NCI-H510A (cell line): ENCODE results near the gene SIDT1.

Source experiments
- DNase-seq: peaks from one replicate; lab custom pipeline; 2025; lab: John Stamatoyannopoulos, UW

Gene SIDT1

DNA sequence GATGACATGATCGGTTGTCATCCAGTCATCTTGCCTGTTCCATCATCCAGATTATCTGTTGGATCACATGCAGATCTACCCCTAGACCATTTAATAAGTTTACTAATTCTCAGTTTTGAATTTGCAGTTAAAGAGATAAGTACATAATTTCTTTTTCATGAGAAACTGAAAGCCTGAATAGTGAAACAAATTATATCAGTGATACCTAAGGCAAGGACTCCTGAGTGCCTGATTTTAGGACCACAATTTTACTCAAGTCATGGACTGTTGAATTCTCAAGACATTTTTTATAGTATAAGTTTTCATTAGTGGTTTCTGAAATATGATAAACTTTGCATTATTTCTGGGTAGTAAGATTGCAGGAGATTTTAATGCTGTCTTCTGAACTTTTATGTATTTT, 13.2 kb downstream of the SIDT1 start:
- DNase-seq, result no peak

DNA sequence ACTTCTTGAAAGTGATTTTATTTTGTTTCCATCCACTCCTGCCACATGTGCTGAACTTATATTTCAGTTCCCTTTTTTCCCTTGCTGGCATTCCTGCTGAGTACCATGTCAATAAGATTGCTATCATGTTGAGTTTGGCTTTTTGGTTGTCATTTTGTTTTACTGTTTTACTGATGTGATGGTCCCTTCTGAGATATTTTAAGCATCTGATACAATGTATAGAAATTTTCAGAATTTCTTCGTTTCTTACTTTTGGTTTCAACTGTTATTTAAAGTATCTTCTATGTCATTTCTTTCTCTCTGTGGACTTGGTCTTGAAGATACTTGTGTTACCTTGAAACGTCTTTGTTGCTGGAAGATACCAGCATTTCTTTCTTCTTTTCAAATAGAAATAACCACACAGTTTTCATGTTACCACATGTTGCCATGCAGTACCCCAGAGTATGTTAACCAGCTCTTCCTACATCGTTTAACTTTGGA, 14.1 kb downstream of the SIDT1 start:
- no peak for DNase-seq

DNA sequence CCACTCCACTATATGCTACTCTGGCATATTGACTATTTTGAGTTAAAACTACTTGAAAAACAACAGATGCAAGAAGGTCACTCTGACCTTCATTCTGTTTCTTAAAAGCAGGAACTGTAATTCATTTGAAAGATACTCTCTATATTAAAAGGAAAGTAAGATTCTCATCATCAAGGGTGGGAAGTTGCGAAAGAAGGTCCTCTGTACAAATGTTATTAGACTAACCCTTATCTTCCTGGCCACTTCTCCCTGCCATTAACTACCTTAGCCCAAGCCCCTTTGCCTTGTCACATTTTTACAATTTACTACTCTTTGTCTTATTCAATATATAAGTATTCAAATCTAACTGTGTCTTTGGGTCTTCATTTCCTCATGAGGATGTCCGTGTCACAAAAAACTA, 16.1 kb downstream of the SIDT1 start:
- no peak for DNase-seq

DNA sequence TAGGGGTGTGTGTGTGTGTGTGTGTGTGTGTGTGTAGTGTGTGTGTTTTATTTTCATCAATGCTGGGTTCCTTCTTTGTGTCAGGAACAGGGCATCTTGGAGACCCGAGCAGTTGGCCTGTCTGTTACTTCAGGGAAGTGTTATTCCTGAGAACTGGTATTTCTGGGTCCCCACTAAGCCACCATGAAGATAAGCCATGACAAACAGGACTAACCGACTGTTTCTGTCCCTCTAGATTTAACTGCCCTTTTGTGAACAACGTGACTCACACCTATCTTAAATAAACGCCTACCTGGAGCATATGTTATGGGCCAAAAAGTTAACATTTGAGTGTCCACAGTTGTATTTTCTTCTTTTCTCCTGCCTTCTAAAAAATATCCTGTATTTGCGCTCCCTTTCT, 19.5 kb downstream of the SIDT1 start:
- no peak for DNase-seq

DNA sequence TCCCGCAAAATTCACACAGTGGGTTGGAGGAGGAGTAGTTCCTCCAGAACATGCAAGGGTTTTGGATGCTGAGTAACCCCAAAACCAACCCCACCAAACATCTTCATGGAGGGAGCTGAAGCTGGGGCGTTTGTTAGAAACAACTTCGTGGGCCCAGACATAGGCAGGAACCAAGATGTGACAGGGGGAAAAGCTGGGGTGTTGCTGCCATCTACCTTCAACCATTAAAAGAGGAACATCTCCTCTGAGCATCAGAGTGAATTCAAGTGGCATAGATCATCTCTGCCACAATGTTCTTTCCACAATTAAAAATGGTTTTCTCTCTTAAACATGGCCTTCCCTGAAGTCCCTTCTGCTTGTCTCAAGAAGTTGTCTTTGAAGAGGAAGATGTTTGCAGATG, 20.5 kb downstream of the SIDT1 start:
- no peak for DNase-seq

DNA sequence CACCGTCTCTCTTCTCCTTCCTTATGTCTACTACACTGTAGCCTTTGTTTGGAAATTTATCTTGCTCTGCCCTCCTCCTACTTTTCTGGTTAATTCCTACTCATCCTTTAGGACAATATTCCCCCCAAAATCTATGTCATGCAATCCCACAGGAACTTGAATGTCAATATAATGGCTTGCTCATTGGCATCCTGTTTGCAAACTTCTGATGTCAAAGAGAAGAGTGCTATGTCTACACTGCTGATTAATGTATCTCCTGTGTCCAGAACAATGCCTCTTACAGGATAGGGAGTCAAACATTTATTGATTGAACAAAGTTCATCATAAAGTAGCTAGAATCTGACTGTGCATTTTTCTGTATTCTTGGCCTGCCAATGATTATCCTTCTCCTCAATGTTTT, 22.8 kb downstream of the SIDT1 start:
- no peak for DNase-seq

DNA sequence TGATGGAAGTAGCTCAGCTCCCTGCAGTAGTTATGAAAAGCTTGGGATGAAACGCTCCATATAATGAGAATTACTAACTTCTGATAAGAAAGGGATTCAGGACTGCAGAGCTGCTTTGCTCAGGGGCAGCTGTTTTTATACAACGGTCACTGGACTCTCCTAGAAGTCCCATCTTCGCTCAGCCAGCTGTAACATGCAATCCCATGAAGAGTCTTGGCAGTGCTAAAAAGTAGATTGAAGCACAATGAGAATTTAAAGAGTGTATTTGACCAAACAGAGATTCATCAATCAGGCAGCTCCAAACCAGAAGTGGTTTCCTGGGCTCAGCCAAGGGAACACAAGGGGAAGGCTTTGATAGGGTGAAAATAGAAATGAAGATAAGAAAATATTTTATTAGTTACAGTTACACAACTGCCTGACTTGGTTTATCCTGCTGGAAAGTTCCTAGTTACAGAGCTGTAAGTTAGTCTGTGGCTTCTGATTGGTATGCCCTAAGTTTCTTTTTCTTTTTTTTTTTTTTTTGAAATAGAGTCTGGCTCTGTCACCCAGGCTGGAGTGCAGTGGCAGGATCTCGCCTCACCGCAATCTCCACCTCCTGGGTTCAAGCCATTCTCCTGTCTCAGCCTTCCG, 24.1 kb downstream of the SIDT1 start:
- no peak for DNase-seq

DNA sequence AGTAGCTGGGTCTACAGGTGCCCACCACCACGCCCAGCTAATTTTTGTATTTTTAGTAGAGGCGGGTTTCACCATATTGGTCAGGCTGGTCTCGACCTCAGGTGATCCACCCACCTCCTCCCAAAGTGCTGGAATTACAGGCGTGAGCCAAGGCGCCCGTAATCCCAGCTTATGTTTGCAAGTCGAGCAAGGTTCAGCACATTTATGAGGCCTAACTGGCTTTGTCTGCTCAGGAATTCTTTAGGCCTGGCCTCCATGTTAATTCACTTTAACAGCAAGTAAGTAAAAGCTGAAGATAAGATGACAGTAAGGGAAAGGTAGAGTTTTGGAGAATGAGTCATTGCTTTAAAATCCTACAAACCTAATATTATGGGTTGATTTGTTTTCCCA, 24.6 kb downstream of the SIDT1 start:
- DNase-seq, result no peak

DNA sequence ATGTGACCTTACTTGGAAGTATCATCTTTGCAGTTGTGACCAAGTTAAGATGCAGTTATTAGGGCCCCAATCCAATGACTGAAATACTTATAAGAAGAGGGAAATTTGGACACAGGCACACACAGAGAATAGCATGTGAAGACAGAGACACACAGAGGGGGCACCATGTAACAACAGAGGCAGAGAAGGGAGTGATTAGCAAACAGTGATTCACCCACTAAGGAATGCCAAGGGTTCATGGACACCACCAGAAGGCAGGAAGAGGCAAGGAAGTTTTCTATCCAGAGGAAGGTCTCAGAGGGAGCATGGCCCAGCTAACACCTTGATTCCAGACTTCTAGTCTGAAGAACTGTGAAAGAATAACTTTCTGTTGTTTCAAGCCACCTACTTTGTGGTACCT, 25.0 kb downstream of the SIDT1 start:
- no peak for DNase-seq

DNA sequence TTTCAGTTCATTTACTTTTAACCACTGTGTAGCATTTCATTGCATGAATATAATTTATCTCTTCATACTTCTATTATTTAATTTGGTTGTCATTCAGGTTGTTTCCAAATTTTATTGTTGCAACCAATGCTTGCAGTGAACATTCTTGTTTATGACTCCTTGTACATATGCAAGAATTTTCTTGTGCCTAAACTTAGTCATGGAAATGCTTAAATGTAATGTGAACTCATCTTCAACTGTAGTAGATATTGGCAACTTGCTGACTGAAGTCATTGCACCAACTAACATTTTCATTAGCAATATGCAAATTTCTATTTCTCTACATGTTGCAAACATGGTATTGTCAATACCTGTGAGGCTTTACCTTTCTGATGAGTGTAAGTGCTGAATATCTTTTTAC, 26.7 kb downstream of the SIDT1 start:
- DNase-seq, result no peak

DNA sequence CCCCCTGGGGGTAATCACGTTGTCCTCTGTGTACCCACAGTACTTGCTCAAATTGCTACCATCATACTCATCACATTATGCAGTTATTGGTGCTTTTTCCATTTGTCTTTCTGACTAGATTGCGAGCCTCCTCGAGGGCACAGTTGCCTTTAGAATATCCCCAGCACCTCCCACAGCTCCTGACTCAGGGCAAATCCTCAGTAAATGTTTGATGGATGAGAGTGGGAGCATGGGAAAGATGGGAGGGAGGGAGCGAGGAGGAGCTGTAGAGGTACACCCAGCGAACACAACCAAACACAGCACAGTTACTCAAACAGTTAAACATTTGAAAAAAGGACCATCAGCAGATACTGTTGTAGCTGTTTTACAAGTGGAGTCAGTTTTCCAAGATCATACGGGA, 27.9 kb downstream of the SIDT1 start:
- no peak for DNase-seq

DNA sequence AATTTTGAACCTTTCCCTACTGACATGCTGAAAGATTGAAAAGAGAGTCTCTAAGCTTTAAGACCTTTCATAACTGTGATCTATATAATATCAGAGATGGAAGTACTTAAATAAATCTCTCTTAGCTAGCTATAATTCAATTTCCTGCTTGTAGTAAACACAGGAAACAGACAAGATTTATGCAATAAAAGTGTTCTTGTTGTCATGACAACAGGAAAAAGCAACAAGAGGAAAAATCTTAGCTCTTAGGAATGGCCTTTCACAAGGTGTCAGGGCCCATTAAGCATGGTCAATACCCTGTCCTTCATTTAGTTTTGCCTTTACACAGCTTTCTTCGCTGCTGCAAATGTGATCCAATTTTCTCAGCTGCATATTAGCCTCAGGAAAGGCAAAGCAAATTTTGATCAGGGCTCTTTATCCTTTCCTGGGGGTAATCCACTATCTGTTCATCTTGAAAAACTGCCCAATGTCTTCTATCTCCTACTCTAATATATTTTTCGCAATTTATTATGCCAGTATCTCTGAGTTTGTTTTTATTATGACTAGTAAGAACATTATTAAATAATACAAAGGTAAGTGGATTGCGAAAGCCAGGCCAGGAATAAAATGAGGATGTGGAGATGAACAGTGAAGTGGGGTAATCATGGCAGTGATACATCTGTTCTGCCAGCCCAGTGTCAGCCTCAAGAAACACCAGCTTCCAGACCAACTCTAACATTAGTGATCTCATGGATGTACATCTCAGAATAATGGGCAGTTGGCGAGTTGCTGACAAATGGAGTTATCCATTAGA, 28.7 kb downstream of the SIDT1 start:
- no peak for DNase-seq

DNA sequence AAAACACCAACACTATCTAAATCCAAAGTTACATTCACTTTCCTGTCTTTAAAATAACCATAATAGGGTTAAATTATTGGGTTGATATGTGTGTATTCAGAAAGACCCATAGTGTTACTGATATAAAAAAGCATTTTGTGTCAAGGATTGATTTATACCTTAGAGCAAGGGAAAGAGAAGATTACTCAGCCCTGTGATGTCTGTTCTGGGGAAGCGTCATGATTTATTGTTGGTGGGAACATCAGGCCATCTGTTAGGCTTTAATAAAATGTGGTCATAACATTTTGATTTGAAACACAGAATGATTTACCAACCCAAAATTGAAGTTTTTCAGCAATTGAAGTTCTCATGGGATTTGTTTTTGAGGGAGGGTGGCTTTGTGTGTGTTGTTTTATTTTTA, 33.2 kb downstream of the SIDT1 start:
- DNase-seq, result no peak

DNA sequence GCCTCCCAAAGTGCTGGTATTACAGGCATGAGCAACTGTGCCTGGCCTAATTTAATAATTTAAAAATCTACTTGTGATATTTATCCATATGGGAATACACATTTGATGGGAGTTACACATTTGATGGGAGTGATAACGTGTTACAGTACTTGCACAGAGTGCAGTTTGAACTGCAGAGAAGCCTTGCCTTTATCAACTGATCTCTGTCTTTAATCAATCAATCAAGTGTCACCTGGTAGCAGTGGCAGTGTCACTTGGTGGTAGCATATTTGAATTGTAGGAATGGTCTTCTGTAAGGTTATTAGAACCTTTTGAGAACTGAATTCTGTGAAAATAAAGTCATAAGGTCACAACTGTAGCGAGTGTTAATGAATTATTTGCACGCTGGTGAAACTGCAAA, 37.8 kb downstream of the SIDT1 start:
- no peak for DNase-seq

DNA sequence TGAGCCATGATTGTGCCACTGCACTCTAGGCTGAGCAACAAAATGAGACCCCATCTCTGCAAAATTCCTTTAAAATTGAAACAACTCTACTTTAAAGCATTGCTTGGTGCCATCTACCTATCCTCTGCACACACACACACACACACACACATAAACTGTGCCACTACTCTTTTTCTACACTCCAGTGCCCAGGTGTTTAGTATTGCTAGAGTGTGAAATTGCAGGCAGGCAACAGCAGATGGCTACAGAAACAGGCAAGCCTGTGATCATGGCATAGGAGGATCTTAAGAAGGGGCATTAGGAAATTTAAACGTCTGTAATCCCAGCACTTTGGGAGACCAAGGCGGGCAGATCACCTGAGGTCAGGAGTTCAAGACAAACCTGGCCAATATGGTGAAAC, 39.0 kb downstream of the SIDT1 start:
- no peak for DNase-seq

DNA sequence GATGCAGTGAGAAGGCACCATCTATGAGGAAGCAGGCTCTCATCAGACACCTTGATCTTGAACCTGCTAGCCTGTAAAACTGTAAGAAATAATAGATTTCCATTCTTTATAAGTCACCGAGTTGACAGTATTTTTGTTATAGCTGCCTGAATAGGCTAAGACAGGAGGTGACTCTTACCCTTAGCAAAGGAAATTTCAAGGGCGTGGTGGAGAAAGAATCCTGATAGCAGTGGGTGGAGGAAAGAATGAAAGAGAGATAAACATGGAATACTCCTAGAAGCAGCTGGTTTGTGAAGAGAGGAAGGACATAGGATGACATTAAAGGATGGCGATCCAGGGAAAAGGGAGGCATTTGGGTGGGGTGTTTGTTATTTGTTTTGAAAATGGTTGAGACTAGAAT, 41.4 kb downstream of the SIDT1 start:
- no peak for DNase-seq

DNA sequence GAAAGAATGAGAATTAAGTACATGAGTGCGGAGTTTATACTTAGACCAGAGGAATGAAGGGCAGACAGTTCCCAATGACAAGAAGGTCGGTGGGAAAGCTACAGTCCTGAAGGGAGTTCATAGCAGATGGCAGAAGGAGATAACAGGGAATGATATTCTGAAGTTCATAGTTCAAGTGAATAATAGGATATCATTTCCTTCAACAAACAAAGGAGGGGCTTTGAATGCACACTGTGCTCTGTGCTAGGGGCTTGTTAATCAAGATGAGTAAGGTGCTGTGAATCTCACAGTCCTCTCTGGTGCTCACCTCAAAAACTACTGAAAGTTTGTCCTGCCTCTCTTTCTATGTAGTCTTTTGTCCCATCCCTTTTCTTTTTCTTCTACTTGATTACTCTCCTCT, 41.9 kb downstream of the SIDT1 start:
- DNase-seq, result no peak

DNA sequence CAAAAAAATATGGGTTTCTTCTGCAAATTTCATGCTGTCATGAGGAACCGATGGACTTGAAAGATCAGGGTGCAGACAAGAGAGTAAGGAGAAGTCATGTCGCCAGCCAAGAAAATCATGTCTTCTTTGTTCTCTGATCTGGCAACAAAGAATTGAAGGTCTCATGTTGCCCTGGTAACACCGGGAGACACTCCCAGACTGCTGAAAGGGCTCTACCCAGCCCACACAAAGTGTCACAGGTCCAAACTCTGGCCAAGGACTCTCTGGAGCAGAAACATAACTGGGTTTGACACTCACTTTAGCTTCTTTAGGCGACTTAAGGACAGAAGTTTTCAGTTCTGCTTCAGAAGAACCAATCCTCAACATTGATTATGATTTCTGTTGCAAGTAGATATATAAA, 42.9 kb downstream of the SIDT1 start:
- DNase-seq, result no peak

DNA sequence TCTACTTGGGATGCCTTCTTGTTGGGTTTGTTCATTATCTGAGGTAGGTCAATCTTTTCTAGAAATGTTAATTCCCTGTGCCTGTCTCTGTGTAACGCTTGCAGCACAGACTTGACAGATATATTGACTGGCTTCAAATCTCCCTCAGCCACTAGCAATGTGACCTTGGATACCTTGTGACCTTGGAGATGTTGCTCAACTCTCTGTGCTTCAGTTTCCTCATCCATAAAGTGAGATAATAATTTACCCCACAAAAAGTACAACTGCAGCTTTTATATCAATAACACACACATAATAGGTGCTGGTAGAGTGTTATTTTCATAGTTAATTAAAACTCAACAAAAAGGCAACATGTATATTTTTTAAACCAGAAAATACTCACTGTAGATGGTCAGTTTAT, 52.9 kb downstream of the SIDT1 start:
- DNase-seq, result no peak

DNA sequence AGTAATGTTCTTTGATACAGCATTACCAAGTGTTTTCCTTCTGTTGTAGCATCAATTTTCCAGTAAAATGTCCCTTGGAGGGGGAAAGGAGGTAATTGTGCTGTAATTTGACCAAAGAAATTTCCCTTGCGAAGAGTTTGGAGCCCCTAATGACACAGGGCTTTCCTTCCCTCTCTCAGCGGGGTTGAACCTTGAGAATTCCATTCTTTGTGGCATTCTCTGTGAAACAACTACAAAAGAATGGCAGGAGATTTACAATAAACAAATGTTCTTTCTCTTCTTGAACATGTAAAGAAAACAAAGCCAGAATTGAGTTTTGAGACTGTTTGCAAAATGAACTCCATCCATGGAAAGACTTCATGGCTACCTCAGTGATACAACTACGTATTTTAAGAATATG, 53.4 kb downstream of the SIDT1 start:
- DNase-seq, result no peak

DNA sequence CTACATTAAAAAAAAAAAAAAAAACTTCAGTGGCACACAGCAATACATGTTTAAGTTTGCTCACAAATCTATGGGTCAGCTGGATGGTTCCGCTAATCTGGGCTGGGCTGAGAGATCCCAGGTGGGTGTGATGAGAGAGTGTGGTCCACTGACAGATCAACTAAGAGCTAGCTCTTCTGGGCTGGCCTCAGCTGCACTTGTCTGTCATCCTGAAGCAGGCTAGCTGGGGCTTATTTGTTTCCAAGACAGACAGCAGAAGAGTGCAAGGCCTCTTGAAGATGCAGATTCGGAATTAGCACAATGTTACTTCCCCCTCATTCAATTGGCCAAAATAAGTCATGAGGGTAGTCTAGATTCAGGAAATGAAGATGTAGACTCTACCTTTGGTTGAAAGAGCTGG, 56.5 kb downstream of the SIDT1 start:
- DNase-seq, result no peak

DNA sequence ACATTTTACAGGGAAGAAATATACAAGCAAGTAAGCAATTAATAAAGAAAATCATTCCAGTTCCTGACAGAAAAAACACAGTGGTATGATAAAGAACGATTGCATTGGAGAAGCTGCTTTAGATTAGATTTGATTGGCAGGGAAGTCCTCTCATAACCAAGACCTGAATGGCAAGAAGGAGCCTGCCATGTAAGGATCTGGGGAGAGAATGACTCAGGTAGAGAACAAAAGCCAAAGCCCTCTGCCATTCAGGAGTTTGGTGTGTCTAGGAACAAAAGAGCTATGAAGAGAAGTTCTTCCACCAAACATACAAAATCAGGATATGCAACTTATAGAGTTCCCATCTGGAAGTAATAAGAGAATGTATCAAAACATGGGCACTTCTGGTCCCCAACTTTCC, 57.6 kb downstream of the SIDT1 start:
- DNase-seq, result no peak

DNA sequence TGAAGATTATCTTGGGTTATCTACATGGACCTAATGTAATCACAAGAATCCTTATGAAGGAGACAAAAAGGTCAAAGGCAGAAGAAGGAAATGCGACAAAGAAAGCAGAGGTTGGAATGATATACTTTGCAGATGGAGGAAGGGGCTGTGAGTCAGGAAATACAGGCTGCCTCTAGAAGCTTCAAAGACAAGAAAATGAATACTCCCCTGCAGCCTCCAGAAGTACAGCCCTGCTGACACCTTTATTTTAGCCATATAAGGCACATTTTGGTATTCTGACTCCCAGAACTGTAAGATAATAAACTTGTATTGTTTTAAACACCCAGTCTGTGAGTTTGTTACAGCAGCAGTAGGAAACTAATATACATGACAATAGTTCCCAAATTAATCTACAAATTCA, 58.6 kb downstream of the SIDT1 start:
- DNase-seq, result no peak

DNA sequence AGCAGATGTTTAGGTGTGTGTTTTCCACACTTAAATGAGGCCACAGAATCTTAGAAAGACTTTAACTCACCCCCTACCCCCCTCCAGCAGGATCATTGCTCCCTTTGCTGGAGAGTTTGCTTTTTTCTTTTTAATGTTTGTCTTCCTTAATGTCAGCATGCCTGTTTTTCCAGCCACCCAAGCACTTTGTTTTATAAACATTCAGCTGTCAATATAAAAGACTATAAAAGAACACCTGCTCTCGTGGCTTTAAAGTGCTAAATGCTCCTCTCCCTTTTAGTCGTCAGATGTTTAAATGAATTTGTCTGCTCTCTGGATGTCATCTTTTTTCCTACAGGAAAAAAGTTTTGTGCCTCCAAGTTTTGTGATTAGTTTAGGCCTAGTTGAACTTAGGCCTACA, 61.7 kb downstream of the SIDT1 start:
- no peak for DNase-seq
